HG03457 (cell line): ENCODE data around the gene HOXC9.

ENCODE experiments used
- ATAC-seq: cut with Tn5 transposase; IDR thresholded peaks from one replicate; pipeline ENCODE4 v1.9.1; 2021; ENCODE audit warnings: moderate number of reproducible peaks; ENCODE audit not compliant: unreplicated experiment

Gene HOXC9

GRCh38 chr12:53998900-53999236 is 1.1 kb upstream of the HOXC9 start:
- ATAC-seq = no peak

GRCh38 chr12:53999559-54000115 is 324 bp upstream of the HOXC9 start:
- no peak for ATAC-seq

GRCh38 chr12:54001283-54002187 is 1.6 kb downstream of the HOXC9 start:
- no peak for ATAC-seq

DNA sequence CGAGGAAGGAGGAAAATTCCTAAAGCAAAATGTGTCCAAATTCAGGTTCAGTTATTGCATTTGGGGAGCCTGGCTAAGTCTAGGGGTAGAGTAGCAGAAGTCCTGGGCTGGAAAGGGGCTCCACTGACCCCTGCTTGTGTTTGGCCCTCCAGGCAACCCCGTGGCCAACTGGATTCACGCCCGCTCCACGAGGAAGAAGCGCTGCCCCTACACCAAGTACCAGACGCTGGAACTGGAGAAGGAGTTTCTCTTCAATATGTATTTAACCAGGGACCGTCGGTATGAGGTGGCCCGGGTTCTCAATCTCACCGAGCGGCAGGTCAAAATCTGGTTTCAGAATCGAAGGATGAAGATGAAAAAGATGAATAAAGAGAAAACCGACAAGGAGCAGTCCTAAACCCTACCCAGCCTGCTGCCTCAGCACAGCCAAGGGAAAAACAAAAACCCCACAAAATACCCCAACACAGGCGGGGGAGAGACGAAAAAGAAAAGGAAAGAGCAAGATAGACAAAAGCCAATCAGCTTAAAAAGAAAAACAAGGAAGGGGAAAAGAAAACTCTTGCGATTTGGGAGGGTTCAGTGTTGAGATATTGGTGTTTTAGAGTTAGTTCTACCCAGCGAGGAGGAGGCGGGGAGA is 2.4 kb downstream of the HOXC9 start:
- ATAC-seq = no peak

DNA sequence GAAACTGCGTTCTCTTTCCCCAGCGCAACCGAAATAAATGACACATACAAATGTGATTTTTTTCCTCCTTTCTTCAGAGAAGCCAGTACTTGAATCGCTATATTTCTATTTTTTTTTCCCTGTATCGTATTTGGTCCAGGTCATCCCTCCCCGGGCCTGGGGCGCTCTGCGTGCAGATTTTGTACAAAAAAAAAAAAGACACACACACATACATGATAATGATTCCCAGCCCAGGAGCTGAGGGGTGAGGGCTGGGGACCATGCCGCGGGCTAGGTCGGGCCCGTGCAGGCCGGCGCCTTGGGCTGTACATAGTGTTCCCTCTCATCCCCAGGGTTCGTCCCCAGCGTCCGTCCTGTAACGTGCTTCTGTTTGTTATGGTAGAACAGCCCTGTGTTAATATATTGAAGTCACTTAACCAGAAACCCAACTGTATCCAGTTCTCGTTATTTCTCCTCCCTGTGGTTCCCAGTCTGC is 3.0 kb downstream of the HOXC9 start:
- ATAC-seq = no peak

GRCh38 chr12:54003625-54004024 is 3.7 kb downstream of the HOXC9 start:
- no peak for ATAC-seq

GRCh38 chr12:54004063-54004840 is 4.3 kb downstream of the HOXC9 start:
- no peak for ATAC-seq

GRCh38 chr12:54004841-54005530 is 5.0 kb downstream of the HOXC9 start:
- no peak for ATAC-seq

- ATAC-seq = no peak
These were observed 5.5 kb downstream of the HOXC9 start for GRCh38 chr12:54005531-54005852.

DNA sequence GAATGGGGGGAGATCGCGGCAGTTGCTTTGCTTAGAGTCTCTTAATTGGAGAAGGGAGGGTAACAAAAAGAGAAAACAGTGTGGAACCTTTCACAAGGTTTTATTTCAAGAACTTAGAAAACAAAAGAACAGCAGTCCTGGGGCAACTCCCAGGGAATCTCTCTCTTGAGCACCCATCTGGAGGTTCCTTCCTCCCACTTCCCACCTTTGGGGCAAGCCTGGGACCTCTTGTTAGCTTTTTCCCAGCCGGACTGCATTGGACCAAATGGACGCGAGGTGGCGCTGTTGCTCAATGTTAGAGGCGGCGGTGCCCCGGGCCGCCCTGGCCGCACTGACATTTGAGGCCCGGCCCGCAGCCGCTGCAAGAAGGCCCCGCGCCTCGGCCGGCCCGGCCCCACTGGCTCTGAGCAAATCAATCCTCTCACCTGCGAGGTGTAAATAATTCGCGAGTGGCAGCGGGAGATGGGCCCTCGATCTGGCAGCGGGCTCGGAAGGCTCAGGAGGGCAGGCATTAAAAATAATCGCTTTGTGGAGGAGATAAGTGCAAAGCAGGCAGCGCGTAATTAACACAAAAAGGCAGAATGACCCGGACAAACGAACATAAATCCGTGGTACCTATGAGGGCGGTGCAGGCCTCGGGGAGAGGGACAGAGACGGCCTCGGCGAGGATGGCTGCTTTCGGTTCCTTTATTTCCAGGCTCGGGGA is 6.0 kb downstream of the HOXC9 start:
- no peak for ATAC-seq

DNA sequence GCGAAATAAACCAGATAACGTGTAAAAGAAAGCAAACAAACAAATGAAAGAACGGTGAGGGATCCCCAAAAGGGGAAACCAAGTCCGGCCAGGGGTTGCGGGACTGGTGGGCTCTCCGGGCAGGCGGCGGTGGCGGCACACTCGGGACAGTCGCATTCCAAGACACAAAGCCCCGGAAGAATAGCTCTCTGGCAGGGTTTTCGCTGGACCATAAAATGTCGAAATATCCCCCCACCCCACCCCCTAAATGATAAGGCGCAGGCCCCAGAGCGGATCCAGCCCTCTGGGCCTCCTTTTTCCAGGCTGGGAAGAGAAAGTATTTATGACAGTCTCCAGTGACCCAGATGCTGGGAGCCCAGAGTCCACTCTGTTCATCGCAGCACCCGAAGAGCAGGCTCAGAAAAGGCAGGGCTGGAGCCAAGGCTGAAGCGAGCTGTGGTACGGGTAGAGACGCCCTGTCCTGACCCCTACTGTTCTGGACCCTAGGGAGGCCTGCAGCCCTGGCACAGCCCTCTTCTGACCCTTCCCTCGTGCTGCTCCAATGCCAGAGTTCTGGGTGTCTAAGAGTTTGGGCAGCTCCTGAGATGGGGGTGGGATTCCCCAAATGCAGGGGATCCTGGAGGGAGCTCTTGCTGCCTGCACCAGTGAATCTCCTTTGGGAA is 6.7 kb downstream of the HOXC9 start:
- ATAC-seq = no peak

GRCh38 chr12:54007538-54008259 is 7.7 kb downstream of the HOXC9 start:
- no peak for ATAC-seq

- ATAC-seq = no peak
These were observed 8.2 kb downstream of the HOXC9 start for GRCh38 chr12:54008260-54008552.

DNA sequence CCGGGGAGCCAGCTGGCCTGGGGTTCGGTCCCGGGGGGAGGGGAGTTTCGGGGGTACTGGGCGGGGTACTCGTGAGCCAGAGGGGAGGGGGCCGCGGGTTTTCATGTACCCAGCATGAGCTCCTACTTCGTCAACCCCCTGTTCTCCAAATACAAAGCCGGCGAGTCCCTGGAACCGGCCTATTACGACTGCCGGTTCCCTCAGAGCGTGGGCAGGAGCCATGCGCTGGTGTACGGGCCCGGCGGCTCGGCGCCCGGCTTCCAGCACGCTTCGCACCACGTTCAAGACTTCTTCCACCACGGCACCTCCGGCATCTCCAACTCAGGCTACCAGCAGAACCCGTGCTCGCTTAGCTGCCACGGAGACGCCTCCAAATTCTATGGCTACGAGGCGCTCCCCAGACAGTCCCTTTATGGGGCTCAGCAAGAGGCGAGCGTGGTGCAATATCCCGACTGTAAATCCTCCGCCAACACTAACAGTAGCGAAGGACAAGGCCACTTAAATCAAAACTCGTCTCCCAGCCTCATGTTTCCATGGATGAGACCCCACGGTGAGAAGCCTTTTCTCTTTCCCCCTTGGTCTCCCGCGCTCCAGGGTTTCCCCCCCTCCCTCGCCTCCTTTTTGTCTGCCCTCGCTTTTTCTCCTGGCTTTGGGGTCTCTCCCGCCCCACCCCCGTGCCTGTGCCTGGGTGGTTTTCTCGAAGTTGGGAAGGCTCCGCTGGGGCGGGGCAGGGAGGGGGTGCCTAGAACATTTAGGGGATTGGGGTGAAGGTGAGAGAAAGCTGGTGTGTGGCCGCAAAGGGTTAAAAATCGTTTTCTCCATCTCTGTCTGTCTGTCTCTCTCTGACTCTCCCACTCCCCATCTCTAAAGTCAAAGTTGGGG is 9.5 kb downstream of the HOXC9 start:
- ATAC-seq = no peak

GRCh38 chr12:54010053-54010971 is 10.4 kb downstream of the HOXC9 start:
- no peak for ATAC-seq

- ATAC-seq = no peak
These were observed 11.2 kb downstream of the HOXC9 start for GRCh38 chr12:54010972-54011664.
